Stimulated activated CD8-positive, alpha-beta memory T cell treated with anti-CD3 and anti-CD28 coated beads, Interleukin-7, amount 100 ng/mL, for 24 hours (primary cell): ENCODE measurements around the gene REPS2.
"Not testable (repeated sequence)": the region's sequence is repeated elsewhere in the genome, so short reads cannot be mapped to it uniquely, and the experiment has no call there.

Source experiments
- DNase-seq: peaks from one replicate; pipeline ENCODE4 v3.0.0-alpha.2; 2020; ENCODE audit warnings: low read depth

Gene REPS2

GRCh38 chrX:16963216-16963615 is 16.8 kb downstream of the REPS2 start:
- DNase-seq = no peak

GRCh38 chrX:16964976-16965375 is 18.5 kb downstream of the REPS2 start:
- DNase-seq = not testable (repeated sequence)

- DNase-seq = no peak
These were observed 20.4 kb downstream of the REPS2 start for GRCh38 chrX:16966752-16967448.

- not testable (repeated sequence) for DNase-seq
These were observed 22.3 kb downstream of the REPS2 start for GRCh38 chrX:16968753-16969152.

GRCh38 chrX:16970977-16971376 is 24.5 kb downstream of the REPS2 start:
- no peak for DNase-seq

- DNase-seq = no peak
These were observed 25.2 kb downstream of the REPS2 start for GRCh38 chrX:16971694-16972093.

- DNase-seq = no peak
These were observed 28.8 kb downstream of the REPS2 start for GRCh38 chrX:16975233-16975632.

- no peak for DNase-seq
These were observed 31.3 kb downstream of the REPS2 start for GRCh38 chrX:16977771-16978170.

GRCh38 chrX:16978193-16978984 is 31.9 kb downstream of the REPS2 start:
- no peak for DNase-seq

- DNase-seq = no peak
These were observed 32.8 kb downstream of the REPS2 start for GRCh38 chrX:16979226-16979625.

- no peak for DNase-seq
These were observed 34.8 kb downstream of the REPS2 start for GRCh38 chrX:16981209-16981608.

GRCh38 chrX:16981980-16982379 is 35.5 kb downstream of the REPS2 start:
- no peak for DNase-seq

- DNase-seq = no peak
These were observed 36.6 kb downstream of the REPS2 start for GRCh38 chrX:16983051-16983450.

- no peak for DNase-seq
These were observed 38.8 kb downstream of the REPS2 start for GRCh38 chrX:16985286-16985685.

GRCh38 chrX:16986169-16986568 is 39.7 kb downstream of the REPS2 start:
- no peak for DNase-seq

- DNase-seq = no peak
These were observed 43.3 kb downstream of the REPS2 start for GRCh38 chrX:16989750-16990149.

- no peak for DNase-seq
These were observed 44.4 kb downstream of the REPS2 start for GRCh38 chrX:16990839-16991238.

- DNase-seq = no peak
These were observed 46.0 kb downstream of the REPS2 start for GRCh38 chrX:16992445-16992844.

- no peak for DNase-seq
These were observed 46.5 kb downstream of the REPS2 start for GRCh38 chrX:16992951-16993350.

GRCh38 chrX:16993791-16994318 is 47.4 kb downstream of the REPS2 start:
- no peak for DNase-seq

- no peak for DNase-seq
These were observed 48.3 kb downstream of the REPS2 start for GRCh38 chrX:16994736-16995135.

GRCh38 chrX:16997313-16997712 is 50.9 kb downstream of the REPS2 start:
- no peak for DNase-seq

GRCh38 chrX:16999275-16999674 is 52.8 kb downstream of the REPS2 start:
- no peak for DNase-seq
